Adrenal gland (tissue), 5 donors: ENCODE measurements around the gene CRK.
A peak's percentile ranks its signal among the peaks of the same experiment; 100 is the strongest.

Experiments used
- POLR2A ChIP-seq, 2 donors: fragments of 450-650 bp; IDR thresholded peaks; one replicate each; pipeline ENCODE4 v1.6.1; 2017; ENCODE audit warnings: antibody characterized with exemption in 2 of 2, mild to moderate bottlenecking in 2 of 2, moderate library complexity in 1 of 2
- TF ChIP-seq, protein P1 (sequence below), 6 experiments: fragments of 450-650 bp in 4 of 6; fragments of 200-600 bp in 2 of 6; sonication (generic) in 1 of 6; IDR thresholded peaks; 1 replicate in 5 of 6; 2 replicates in 1 of 6; pipeline versions ENCODE4 v1.5.1 to v1.8.0; 2016 to 2021; ENCODE audit warnings: antibody characterized with exemption in 6 of 6, mild to moderate bottlenecking in 2 of 6, moderate library complexity in 1 of 6
- donor health status: DM: no; HTN: no; CAD: no.

DNA sequence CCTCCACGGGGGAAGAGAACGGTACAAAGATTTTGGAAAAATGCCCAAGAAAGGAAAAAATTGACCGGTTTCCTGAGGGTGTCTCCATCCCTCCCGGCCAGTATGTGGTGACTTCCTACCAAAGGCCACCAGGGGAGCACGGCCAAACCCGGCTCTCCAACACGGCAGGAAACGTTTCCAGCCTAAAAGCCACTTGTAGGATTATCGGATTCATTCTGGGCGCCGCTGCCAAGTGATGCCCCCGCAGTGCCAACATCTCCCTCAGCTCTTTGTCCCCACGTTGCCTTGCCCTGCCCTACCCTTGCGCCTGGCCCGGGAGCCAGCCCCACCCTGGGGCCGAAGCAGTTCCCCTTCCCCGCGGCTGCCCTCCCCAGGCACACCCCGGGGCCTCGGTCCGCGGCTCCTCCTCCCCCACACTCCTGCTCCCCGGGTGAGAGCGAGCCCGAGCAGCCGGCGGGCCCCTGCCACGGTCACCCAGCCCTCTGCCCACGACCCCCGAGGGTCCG, 688 bp downstream of the CRK start:
- TF ChIP-seq, protein P1, sequence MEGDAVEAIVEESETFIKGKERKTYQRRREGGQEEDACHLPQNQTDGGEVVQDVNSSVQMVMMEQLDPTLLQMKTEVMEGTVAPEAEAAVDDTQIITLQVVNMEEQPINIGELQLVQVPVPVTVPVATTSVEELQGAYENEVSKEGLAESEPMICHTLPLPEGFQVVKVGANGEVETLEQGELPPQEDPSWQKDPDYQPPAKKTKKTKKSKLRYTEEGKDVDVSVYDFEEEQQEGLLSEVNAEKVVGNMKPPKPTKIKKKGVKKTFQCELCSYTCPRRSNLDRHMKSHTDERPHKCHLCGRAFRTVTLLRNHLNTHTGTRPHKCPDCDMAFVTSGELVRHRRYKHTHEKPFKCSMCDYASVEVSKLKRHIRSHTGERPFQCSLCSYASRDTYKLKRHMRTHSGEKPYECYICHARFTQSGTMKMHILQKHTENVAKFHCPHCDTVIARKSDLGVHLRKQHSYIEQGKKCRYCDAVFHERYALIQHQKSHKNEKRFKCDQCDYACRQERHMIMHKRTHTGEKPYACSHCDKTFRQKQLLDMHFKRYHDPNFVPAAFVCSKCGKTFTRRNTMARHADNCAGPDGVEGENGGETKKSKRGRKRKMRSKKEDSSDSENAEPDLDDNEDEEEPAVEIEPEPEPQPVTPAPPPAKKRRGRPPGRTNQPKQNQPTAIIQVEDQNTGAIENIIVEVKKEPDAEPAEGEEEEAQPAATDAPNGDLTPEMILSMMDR (IDR thresholded peaks at IDR 0.05) = peak; percentile 41 to 80 (median 72)
- peak in 1 of 2 donors; percentile 78 for TF ChIP-seq POLR2A (IDR thresholded peaks at IDR 0.05)
